GM18909 (cell line): ENCODE data around the gene TGFBR1.
"Not testable (repeated sequence)": the region's sequence is repeated elsewhere in the genome, so short reads cannot be mapped to it uniquely, and the experiment has no call there.

Experiments used
- ATAC-seq: cut with Tn5 transposase; IDR thresholded peaks from one replicate; pipeline ENCODE4 v1.9.1; 2021; ENCODE audit warnings: mild to moderate bottlenecking; ENCODE audit not compliant: unreplicated experiment, poor library complexity

TGFBR1 gene

DNA sequence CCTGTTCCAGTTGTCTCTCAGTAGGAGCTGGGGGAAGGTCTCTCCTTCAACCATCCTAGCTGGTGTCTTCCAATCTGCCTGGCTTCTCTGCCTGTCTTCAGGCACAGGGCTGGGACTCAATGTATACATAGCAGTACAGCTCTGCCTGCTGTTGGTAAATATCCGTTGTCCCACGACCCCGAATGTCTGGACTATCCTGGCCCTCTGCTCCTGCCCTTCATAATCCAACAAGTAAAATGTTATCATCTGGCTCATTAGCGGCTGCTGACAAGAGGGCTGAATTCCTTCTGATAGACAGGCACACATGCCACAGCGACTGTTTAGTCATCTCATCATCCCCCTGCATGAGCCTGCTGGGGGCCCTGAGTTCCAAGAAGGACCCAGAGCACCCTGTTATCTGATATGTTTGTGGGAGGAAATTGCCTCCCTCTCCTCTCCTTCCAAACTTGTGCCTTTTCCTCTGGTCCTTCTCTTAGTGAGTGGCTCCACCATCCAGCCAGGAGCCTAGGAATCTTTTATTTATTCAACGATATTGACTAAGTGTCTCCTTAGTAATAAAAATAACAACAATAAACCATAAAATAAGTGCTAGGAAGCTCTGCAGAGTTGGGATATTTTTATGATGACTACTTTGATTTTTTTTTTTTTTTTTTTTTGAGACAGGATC, 29.5 kb upstream of the TGFBR1 start:
- ATAC-seq = no peak

DNA sequence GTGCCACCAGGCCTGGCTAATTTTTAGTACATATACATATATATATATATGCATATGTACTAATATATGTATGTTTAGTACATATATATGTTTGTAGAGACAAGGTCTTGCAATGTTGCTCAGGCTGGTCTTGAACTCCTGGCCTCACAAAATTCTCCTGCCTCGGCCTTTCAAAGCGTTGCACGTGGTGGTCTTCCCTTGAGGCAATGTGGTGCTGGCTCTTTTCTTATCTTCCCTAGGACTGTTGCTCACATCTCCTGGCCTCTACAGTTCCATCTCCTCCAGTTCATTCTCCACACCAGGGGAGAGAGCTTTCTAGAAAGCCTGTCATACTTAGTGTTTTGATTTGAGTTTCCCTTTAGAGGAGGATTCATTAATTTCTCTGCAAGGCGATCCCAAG, 28.9 kb upstream of the TGFBR1 start:
- no peak for ATAC-seq

DNA sequence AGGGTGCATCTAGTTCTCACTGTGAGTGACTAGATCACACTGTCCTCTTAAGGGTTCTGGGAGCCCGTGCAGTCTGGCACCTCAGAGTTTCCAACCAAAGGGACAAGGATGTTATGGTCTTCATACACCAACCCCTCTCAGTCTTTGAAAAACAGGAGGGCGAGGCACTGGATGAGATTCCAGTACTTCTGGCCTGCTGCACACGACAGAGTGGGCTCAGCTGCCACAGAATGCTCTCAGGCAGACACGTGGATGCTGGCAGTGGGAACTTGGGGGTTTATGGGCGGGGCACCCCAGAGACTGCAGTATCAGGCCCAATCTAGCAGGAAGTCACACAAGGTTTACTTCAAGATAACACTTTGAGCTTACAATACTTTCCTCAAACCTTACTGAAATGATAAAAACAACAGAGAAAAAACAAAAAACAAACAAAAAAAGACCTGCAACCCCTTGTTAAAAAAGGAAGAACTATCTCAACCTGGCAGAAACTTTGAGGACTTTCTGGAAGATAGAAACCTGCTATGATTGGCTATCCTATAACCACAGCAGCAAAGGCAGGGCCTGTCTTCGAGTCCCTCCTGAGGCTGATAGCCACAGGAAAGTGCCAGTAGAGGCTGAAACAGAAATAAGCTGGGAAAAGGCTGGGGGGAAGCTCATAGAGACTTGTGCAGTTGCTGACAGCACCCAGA, 28.3 kb upstream of the TGFBR1 start:
- no peak for ATAC-seq

DNA sequence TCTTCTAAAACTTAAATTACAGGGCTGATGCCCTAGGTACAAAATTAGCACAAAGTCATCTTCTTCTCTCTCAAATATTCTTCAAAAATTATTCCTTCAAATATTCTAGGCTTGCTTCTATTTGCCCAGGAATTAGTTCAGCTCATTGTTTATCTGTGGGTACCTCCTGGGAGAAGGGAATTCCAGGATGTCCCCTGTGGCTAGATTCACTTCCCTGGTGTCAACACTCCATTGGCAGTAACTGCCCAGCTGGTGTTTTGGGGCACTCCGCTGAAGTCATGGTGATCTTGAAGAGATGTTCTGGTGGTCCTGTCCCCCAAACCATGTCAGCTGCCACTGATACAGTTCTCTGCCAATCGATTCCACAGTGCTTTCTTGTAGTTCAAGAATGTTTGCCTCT, 26.2 kb upstream of the TGFBR1 start:
- ATAC-seq = no peak

DNA sequence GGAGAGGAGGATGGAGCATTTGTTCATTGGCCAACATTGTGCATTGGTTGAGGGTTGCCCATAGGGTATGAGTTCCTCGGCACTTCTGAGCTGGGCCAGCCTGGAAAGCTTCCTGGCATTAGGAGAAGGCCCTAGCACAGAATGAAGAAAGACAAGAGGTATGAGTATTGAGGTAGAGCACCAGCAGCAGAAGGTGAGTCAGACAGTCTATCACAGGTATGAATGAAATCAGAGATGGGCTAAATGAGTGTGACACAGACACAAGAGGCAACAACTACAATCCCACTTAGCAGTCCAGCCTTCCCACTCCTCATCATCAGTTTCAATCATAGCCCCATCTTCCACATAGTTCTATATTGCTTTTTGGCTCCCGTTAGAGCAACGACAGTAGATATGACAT, 25.4 kb upstream of the TGFBR1 start:
- no peak for ATAC-seq

DNA sequence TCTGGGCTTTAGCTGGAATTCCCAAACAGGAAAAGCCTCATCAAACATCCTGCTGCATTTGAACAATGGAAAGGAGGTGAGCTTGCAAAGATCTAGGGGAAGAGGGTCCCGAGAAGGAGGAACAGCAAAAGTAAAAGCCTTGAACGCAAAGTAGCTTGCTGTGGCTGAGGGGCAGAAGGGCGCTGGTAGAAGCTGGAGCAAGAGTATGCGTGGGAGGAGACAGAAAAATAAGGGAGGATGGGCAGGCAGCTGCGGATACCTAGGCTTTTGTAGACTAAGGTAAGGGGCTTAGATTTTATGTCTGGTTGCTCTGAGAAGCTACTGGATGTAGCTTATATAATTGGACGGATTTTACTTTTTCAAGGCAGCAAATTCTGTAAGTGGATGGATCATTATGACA, 21.9 kb upstream of the TGFBR1 start:
- ATAC-seq = no peak

DNA sequence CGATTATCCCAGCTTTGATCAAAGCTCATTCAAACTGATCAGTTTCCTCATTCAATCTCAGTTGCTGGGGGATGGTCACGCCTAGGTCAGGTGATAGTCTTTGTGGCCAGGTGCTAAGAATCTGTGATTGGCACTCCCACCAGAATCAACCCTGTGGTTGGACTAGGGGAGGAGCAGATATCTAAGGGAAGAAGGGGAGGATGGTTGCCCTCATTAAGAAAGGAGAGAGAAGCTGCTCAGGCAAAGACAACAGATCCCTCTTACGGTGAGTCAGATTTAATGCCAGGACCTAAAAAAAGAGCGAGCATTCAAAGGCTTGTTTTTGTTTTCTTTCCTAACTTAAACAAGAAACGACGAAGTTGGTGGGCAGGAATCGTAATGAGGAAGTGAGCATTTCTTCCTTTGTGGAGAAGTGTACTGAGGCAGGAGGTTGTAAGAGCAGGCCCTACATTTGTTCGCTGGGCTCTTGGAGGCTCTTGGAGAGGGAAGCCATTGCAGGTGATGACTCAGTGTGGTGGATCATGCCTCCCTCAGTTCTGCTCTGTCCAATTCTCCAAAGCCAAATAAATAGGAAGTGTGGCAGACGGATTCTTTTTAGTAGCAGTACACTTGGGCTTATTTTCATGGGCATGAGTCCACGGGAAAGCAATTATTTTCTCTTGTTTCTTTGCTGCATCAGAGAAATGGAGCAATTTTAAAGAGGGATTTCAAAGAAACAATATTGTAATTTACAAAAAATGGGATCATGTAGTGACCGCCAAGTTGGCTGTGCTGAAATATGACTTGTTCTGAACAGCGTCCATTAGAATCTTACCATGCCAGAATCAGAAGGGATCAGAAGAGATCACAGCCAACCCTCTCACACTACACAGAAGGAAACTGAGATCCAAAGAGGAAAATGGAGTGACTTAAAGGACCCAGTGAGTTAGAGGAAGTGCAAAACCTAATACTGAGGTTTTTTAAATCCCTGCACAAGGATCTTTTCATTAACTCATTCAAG, 18.7 kb upstream of the TGFBR1 start:
- ATAC-seq = no peak

DNA sequence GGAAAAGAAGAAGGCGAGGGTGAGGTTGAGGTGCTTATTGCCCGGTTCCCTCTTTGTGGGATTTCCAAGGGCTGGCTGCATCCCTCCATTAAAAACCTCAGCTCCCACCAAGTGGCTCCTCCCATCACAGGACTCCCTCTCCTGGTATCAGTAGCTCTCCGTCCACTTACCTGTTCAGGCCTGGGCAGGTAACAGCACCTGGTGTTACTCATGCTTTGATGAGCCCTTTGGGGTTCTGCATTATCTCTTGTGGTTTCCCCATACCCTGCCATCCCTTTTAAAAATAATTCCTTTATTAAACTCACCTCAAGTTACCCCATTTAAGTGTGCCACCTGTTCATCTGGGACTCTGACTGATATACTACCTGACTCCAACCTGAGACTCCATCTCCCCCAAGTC, 17.5 kb upstream of the TGFBR1 start:
- no peak for ATAC-seq

DNA sequence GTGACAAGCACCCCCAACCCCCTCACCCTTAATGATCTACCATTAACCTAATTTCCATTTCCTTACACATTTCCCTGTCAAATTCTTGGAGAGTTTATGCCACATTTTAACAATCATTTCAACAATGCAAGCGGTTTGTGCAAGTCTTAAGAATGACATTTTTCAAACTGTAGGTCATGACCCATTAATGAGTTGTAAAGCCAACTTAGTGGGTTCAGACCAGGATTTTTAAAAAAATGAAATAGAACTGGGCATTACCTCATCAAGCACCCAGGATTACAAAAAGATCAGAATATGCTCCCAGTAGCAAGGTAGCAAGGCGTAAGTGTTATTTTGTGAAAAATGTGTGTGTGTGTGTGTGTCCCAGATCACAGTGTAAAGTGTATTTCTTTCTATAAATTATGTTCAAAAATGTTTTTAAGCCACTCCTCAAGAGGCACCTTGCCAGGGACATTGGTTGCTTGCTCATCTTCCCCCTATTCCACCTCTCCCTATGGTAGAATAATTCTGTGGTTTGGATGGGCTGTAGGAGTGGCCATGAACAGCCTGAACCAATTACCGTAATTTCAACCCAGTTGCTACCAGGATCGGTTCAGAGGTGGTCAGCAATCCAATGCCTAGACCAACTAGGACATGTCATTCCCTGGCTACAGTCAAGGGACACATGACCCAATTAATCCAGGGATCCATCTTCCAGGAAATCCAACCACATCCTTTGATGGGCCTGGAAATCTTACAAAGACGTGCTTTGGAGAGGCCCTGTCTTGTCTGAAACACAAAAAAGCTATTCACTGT, 14.4 kb upstream of the TGFBR1 start:
- no peak for ATAC-seq

DNA sequence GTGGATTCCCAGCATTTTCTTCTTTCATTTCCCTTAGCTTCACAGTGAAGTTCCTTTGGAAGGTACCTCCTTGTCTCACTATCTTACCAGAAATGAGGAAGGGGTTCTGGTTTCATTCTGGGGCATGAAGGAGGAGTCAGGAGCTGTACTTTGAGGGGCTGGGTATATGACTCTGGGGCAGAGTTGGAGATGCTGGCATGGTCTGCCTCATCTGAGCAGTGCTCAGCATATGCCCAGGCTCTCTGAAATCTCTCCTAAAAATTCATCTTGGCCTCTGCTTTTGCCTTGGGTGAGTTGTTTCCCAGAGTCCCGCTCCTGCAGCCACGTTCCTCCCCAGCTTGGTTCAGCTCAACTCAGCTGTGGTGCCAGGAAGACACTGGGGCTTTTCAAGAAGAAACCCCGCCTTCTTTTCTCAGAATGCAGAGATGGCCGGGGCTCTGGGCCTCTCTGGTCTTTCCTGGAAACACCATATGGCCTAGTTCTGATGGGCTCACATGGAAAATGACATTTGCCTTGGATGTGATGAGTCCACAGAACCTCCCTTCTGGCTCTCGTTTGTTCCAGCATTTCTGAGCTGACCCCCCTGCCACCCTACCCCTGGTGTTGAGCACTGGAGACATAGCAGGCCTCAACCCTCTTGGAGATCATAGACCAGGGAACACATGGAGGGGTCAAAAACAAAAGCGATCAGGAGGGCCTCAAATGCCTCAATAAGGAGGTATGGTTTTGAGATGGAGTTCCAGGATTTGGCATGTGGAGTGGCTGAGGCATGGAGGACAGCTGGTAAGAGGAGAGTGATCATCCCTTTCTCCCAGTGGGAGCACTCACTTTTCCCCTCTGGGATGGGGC, 12.0 kb upstream of the TGFBR1 start:
- ATAC-seq = no peak

DNA sequence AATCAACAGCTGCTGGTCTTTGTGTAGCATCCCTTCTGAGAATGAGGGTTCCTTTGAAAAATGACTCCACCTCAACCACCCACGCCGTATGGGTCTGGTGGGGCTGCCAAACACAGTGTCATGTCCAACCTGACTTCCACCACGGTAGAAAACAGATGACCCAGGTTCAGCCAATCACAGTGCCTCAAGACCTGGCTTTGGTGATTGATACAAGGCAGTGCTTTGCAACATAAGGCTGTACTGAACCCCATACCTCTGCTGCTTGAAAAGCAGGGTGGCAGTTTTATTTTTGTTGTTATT, 11.5 kb upstream of the TGFBR1 start:
- no peak for ATAC-seq

DNA sequence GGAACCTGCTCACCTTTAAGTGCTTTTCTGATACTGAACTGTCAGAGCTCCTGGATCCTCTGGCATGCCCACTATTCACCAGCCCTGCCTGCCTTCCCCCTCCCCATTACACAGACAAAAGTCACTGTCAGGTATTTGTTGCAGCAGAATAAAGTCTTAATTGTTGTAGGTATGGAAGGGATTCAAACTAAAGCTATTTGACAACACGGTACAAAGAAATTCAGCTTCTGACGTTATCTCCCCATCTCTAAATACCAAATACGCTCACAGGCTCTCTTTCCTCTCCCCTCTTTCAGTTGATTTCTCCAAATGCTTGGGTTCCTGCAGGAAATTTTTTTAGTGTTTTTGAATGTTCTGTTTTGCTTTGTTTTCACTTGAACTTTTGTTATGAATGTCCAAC, 9.3 kb upstream of the TGFBR1 start:
- no peak for ATAC-seq

DNA sequence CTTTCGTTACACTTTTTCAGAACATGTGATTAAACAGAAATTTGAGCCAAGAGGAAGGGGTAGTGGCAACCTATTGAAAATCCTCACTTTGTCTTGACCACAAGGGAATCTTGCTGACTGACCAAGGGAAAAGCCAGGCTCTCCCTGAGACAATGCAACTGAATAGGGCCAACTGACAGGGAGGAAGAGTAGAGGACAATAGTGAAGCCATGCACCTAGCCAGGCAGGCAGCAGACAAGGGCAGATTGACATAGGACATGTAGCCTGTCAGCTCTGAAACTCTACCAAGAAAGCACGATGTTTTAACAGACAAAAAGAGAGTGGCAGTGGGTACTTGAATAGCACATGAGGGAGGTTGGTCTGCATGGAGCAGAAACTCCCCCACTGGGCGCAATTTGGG, 8.5 kb upstream of the TGFBR1 start:
- ATAC-seq = no peak

DNA sequence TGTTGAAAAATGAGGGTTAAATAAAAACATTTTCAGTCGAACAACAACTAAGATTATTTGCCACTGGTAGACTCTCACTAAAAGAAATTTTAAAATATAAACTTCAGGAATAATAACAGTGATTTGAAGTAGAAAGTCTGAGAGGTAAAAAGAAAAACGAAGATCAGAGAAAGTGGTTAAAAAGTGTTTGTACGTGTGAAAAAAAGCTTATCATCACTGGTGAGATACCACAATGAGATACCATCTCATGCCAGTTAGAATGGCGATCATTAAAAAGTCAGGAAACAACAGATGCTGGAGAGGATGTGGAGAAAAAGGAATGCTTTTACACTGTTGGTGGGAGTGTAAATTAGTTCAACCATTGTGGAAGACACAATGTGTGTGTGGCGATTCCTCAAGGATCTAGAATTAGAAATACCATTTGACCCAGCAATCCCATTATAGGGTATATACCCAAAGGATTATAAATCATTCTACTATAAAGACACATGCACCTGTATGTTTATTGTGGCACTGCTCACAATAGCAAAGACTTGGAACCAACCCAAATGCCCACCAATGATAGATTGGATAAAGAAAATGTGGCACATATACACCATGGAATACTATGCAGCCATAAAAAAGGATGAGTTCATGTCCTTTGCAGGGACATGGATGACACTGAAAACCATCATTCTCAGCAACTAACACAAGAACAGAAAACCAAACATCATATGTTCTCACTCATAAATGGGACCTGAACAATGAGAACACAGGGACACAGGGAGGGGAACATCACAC, 4.9 kb upstream of the TGFBR1 start:
- not testable (repeated sequence) for ATAC-seq

DNA sequence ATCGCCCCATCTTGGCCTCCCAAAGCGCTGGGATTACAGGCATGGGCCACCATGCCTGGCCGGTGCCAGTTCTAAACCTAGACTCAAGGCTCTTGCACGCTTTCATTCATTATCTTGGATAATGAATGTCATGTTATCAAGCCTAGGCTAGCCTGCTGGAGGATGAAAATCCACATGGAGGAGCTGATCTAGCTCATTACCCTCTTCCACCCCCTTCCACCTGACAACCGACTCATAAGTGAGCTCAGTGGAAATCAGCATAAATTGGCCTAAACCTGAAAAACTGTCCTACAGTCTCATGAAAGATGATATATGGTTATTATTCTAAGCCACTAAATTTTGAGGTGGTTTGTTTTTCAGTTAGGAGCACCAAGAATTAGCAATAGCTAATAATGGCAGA, 3.6 kb upstream of the TGFBR1 start:
- ATAC-seq = no peak

DNA sequence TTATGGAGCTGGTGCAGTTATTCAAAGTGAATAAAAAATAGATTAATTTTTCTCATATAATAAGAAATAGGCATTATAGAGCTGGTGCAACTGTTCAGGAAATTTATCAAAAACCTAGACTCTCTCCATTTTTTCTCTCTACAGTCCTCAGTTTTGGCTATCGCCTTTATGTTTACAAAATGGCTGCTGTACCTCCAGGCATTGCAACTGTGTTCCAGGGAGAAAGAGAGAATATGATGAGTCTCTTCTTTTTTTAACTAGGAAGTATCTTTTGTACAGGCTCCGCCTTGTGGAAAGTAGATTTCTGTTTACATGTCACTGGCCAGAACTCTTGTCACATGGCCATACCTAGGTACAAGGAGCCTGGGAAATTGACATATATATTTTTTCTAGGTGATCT, 3.1 kb upstream of the TGFBR1 start:
- no peak for ATAC-seq

DNA sequence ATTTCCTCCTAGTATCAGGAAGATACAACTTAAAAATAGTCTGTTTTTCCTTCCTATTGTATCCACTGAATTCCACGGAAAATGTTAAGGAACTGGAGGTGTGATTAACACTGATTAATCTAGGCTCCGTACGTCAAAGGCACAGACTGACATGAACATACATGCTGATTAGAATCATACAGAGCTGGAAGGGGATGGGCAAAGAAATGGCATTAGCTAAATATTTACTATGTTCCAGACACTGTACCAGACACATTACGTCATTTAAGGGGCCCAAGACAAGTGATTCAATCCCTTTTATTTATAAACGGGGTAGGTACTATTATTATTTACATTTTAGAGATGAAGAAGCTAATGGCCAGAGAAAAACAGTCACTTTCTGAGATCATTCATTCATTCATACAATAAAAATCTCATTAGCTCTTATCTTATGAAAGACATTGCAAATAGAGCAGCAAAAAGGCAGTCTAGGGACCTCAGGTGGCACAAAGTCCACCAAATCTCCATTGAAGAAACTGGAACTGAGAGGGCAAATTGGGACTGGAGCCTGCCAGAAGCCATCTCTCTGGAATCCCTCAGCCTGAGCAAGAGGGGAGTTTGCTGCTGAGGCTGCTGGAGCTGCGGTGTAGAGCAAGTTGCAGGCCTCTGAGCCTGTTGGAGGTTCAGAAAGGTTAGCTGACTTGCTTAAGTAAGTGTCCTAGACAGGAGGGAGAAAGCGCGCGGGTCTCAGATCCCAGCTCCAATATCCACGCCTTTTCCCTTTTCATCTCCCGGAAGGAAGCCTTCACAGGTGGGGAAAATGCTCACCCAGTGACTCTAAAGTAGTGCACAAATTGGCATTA, 1.6 kb upstream of the TGFBR1 start:
- no peak for ATAC-seq

DNA sequence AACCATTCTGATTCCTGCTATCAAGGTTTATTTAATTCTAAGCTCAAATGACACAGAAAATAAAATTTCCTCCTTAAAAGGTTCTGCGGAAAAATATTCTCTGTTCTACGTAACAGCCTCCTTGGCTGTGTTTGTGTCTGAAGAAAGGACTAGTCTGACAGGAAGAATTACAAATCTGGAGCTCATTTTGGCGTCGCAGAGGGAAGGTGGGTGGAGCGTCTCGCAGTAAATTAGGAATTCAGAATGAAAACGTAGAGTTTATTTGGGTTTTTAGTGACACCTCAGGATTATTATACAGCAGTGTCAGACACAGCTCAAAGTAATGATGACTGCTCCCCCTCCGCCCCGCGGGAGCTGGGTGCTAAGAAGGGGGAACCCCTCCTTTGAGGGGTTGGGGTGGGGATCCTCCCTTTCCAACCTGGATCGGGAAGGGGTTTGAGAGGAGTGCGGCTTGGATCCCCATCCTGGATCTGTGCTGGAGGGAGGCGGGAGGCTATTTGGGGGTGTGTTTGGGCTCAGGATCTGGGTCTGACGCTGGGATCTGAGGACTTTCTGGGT, 933 bp upstream of the TGFBR1 start:
- no peak for ATAC-seq
